Suppressor macrophage treated with lipopolysaccharide for 1 hour (primary cell): ENCODE results near the gene CCSER1.
"Not testable (repeated sequence)": the region's sequence is repeated elsewhere in the genome, so short reads cannot be mapped to it uniquely, and the experiment has no call there.

Experiments used
- DNase-seq, 3 donors: peaks; one replicate each; pipeline ENCODE4 v3.0.0-alpha.2; 2020 to 2022

Gene CCSER1

GRCh38 chr4:91622925-91623602, 1495.9 kb downstream of the CCSER1 start:
- no peak for DNase-seq

- DNase-seq, result not testable (repeated sequence)
Measured at GRCh38 chr4:91623603-91623967, 1496.4 kb downstream of the CCSER1 start.

DNA sequence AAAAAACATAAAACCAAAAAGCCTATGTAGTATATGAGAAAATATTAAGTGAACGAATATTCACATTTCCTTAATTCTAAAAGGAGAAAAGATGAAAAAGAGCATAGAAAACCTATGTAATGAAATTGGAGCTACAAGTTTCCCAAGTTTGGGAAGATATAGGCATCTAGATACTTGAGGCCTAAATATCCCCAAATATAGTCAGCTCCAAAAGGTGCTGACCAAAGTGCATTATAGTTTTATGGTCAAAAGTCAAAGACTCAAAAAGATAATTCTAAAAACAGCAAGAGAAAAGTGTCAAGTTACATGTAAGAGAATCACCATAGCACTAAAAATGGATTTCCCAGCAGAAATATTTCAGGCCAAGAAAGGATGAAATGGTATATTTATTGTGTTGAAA, 1502.9 kb downstream of the CCSER1 start:
- DNase-seq, result no peak

DNA sequence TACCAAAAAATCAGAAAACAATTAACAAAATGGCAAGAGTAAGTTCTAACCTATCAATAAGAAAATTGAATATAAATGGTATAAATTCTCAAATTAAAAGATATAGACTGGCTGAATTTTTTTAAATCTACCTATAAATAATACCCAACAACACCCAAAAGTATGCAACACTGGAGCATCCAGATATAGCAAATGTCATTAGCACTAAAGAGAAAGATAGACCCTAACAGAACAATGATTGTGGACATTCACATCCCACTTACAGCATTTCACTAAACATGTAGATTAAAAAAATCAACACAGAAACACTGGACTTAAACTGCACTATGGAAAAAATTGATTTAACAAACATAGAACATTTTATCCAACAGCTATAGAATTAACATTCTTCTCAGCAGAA, 1503.6 kb downstream of the CCSER1 start:
- no peak for DNase-seq

DNA sequence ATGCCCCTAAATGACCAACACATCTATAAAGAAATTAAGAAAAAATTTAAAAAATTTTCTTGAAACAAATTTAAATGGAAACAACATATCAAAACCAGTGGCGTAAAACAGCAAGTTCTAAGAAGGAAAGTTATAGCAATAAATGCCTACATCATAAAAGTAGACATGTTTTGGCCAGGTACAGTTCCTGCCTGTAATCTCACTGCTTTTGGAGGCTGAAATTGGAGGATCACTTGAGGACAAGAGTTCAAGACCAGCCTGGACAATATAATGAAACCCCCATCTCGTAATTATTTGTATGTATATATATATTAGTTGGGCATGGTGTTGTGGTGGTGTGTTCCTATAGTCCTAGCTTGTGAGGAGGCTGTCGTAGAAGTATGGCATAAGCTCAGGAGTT, 1504.1 kb downstream of the CCSER1 start:
- no peak for DNase-seq

- DNase-seq, result no peak
Measured at GRCh38 chr4:91636083-91636482, 1508.9 kb downstream of the CCSER1 start.
